ENCODE results near the gene TMEM92. TPM values are rescaled to one million over a fixed set of nuclear protein-coding genes. Genes with fewer than 3 reads are reported as not detected.
"Not testable (repeated sequence)": the region's sequence is repeated elsewhere in the genome, so short reads cannot be mapped to it uniquely, and the experiment has no call there.

The TMEM92 gene
- total RNA-seq, 1 donor from 2014 or later: not detected

DNA sequence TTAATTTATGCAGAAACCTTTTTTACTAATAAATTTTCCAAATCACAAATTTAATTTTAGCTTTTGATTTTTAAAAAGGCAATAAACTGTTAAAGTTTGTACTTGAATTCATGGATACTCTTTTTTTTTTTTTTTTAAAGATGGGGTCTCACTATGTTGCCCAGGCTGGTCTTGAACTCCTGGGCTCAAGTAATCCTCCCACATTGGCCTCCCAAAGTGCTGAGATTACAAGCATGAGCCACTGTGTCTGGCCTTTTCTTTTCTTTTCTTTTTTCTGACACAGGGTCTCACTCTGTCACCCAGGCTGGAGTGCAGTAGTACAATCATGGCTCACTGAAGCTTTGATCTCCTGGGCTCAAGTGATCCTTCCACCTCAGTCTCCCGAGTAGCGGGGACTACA is 42.4 kb downstream of the TMEM92 start:
- intact Hi-C loops (cut with DNase I): loop anchor here (10.0 kb wide), 1 partner anchor 302 kb away; no protein-coding TSS in a partner anchor
- DNase-seq (ENCODE audit: low spot score): not testable (repeated sequence)

DNA sequence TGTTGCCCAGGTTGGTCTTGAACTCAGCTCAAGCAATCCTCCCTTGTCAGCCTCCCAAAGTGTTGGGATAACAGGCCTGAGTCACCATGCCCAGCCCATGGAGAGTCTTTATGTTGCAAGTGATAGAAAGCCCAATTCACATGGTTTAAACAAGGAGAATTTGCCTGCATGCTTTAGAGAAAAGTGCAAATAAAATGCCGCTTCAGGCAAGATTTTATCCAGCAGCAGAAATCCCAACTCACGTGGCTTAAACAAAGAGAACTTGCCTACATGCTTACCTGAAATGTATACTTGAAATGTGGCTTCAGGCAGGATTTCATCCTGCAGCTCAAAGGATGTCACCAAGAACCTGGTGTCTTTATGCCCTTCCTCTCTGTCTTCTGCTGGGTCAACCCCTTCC is 42.9 kb downstream of the TMEM92 start:
- no peak for DNase-seq (ENCODE audit: low spot score)
- intact Hi-C loops (cut with DNase I): loop anchor here (10.0 kb wide), 1 partner anchor 302 kb away; no protein-coding TSS in a partner anchor

GRCh38 chr17:50318501-50319285 is 44.4 kb downstream of the TMEM92 start:
- no peak for DNase-seq (ENCODE audit: low spot score)
- intact Hi-C loops (cut with DNase I): loop anchor here (10.0 kb wide), 1 partner anchor 304 kb away; no protein-coding TSS in a partner anchor

DNA sequence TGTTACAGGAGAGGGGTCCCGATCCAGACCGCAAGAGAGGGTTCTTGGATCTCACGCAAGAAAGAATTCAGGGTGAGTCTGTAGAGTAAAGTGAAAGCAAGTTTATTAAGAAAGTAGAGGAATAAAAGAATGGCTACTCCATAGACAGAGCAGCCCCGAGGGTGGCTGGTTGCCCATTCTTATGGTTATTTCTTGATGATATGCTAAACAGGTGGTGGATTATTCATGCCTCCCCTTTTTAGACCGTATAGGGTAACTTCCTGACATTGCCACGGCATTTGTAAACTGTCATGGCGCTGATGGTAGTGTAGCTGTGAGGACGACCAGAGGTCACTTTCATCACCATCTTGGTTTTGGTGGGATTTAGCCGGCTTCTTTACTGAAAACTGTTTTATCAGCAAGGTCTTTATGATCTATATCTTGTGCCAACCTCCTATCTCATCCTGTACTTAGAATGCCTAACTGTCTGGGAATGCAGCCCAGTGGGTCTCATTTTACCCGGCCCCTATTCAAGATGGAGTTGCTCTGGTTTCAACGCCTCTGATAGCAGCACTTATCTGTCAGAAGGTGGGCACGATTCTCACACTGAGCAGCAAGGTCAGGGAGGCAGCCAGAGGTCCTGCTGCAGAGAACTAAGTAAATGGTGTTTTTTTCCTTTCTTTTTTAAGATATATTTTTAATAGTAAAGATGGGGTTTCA is 45.2 kb downstream of the TMEM92 start:
- intact Hi-C loops (cut with DNase I): loop anchor here (10.0 kb wide), 1 partner anchor 305 kb away; no protein-coding TSS in a partner anchor
- no peak for DNase-seq (ENCODE audit: low spot score)

GRCh38 chr17:50322271-50322670 is 48.0 kb downstream of the TMEM92 start:
- DNase-seq (ENCODE audit: low spot score): no peak
- intact Hi-C loops (cut with DNase I): no loop called here

DNA sequence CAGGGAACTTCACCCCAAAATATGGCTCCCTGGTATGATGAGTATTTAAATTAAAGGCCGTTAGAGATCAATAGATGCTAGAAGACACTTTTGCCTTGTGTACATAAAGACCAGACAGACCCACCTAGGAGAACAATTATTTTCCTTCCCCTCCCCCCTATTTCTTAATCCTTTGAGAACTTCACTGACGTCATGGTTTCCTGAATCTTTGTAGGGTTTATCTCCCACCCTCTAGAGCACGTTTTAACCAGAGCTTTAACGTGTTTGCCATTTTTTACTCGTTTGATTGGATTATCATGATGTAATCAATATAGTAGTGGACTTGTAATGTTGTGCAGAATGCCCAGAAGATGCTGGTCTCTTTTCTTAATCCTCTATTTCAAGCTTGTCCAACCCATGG is 48.8 kb downstream of the TMEM92 start:
- DNase-seq (ENCODE audit: low spot score): no peak
- intact Hi-C loops (cut with DNase I): no loop called here

GRCh38 chr17:50325906-50326305 is 51.6 kb downstream of the TMEM92 start:
- DNase-seq (ENCODE audit: low spot score): no peak

GRCh38 chr17:50326831-50327364 is 52.6 kb downstream of the TMEM92 start:
- intact Hi-C loops (cut with DNase I): no loop called here

More at GRCh38 chr17:50325906-50326305, 51.6 kb downstream of the TMEM92 start:
- intact Hi-C loops (cut with DNase I): no loop called here

GRCh38 chr17:50328363-50329325 is 54.4 kb downstream of the TMEM92 start:
- intact Hi-C loops (cut with DNase I): no loop called here
- no peak for DNase-seq (ENCODE audit: low spot score)

More at GRCh38 chr17:50326831-50327364, 52.6 kb downstream of the TMEM92 start:
- no peak for DNase-seq (ENCODE audit: low spot score)

DNA sequence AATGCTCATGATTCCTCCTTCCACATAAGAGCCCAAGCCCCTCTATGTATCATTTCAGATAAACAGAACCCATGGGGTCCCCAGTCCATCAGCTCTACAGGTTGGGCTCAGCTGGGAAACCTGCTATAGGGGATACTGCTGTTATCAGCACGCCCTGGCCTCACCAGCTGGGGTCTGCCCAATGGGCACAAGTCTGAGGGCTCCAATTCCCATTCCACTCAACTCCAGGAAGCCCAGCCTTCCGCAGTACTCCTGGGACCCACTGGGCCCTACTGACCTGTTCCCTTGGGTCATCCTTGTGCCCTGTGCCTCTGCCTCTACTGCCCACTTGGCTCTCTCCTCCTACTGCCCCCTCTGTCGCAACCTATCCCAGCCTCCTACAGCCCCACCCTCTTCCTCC is 55.5 kb downstream of the TMEM92 start:
- intact Hi-C loops (cut with DNase I): no loop called here

GRCh38 chr17:50330151-50330775 is 56.0 kb downstream of the TMEM92 start:
- intact Hi-C loops (cut with DNase I): no loop called here
- no peak for DNase-seq (ENCODE audit: low spot score)

More for the DNA sequence above, 55.5 kb downstream of the TMEM92 start:
- DNase-seq (ENCODE audit: low spot score): no peak

Other genes with a start within 250 kb of the TMEM92 start
- 57.8 TPM for gene ITGA3, start 218.4 kb upstream of the TMEM92 start, total RNA-seq
- gene PDK2, start 179.1 kb upstream of the TMEM92 start, total RNA-seq: 131 TPM
- 4.4 TPM for gene SAMD14, start 144.3 kb upstream of the TMEM92 start, total RNA-seq
- 46.1 TPM for gene PPP1R9B, start 123.8 kb upstream of the TMEM92 start, total RNA-seq
- gene SGCA, start 108.5 kb upstream of the TMEM92 start, total RNA-seq: 159 TPM
- 142 TPM for gene COL1A1, start 72.8 kb upstream of the TMEM92 start, total RNA-seq
- 10.8 TPM for gene XYLT2, start 71.7 kb downstream of the TMEM92 start, total RNA-seq
- gene MRPL27, start 98.7 kb downstream of the TMEM92 start, total RNA-seq: 61.4 TPM
- gene EME1, start 98.8 kb downstream of the TMEM92 start, total RNA-seq: 0.35 TPM
- 32.9 TPM for gene LRRC59, start 123.1 kb downstream of the TMEM92 start, total RNA-seq
- gene ACSF2, start 151.8 kb downstream of the TMEM92 start, total RNA-seq: 9.6 TPM
- gene CHAD, start 194.4 kb downstream of the TMEM92 start, total RNA-seq: 0.30 TPM
- 35.4 TPM for gene RSAD1, start 204.4 kb downstream of the TMEM92 start, total RNA-seq
- gene MYCBPAP, start 234.0 kb downstream of the TMEM92 start, total RNA-seq: 0.13 TPM